ENCODE measurements around the gene SHTN1. TPM values are rescaled to one million over a fixed set of nuclear protein-coding genes. Genes with fewer than 3 reads are reported as not detected.

SHTN1 gene
- total and polyA plus RNA-seq, 2 of the 4 experiments (the other 2 are of a cell fraction) = 0.54 to 2.3 TPM

GRCh38 chr10:116850058-116850611 lies 154.9 kb downstream of the SHTN1 start:
- Histone ChIP-seq H2AFZ (replicated peaks; ENCODE audit: low read length, poor library complexity) (peak overlapping the region; percentile 93), H3K4me2 (ENCODE audit: low read depth, low read length) (peak overlapping the region; percentile 83; the same call in 1 of the 2 replicates), H3K23ac (ENCODE audit: low read depth, low read length) (no peak overlapping the region), H2AK5ac (ENCODE audit: low read depth, low read length) (no peak overlapping the region), H2BK15ac (ENCODE audit: low read depth, low read length) (no peak overlapping the region), H3K36me3 (ENCODE audit: control insufficient read depth, insufficient read depth, low read length) (no peaks in the 10 kb centered on the region), H3K27ac (ENCODE audit: insufficient read depth, low read length) (no peak overlapping the region), H3K56ac (ENCODE audit: extremely low read depth, insufficient read depth, low read length) (no peak overlapping the region), H4K8ac (ENCODE audit: low read depth in 2 of 2, low read length in 2 of 2) (peak overlapping the region; percentile 61 to 62; a peak in 3 of 4 replicates), H2BK5ac (ENCODE audit: low read depth, low read length, poor library complexity, severe bottlenecking) (no peak overlapping the region), H3K4me1 (ENCODE audit: control insufficient read depth, insufficient read depth, low read length) (peaks cover 3% of the 10 kb centered on the region; the same call in 1 of the 2 replicates), H3K9ac (ENCODE audit: low read depth, low read length) (peak overlapping the region; percentile 69), H3K14ac (replicated peaks; ENCODE audit: low read depth, low read length) (no peak overlapping the region), H3K4ac (ENCODE audit: low read depth, low read length) (no peak overlapping the region), H3K4me3 (ENCODE audit: insufficient read depth, low read depth, low read length) (peak overlapping the region; percentile 76), H3K18ac (ENCODE audit: low read depth, low read length) (no peak overlapping the region), H2BK20ac (ENCODE audit: low read depth, low read length) (no peak overlapping the region), H2BK120ac (ENCODE audit: low read depth, low read length) (no peak overlapping the region), H4K91ac (ENCODE audit: insufficient read depth, low read depth, low read length) (no peak overlapping the region), H3K79me1 (ENCODE audit: low read depth in 1 of 2, low read length in 2 of 2) (no peaks in the 10 kb centered on the region), H2AK9ac (replicated peaks; ENCODE audit: low read depth, low read length, poor library complexity) (no peak overlapping the region), H4K5ac (ENCODE audit: low read depth, low read length) (peak overlapping the region; percentile 73), H3K9me3 (ENCODE audit: control insufficient read depth, insufficient read depth, low read length) (no peaks in the 10 kb centered on the region), H3K27me3 (ENCODE audit: control insufficient read depth, insufficient read depth, low read length) (peaks cover 14% of the 10 kb centered on the region), H4K20me1 (ENCODE audit: insufficient read depth, low read length) (no peaks in the 10 kb centered on the region), H3K9me1 (ENCODE audit: insufficient read depth, low read length) (no peaks in the 10 kb centered on the region)
- POLR2A ChIA-PET (ENCODE audit: unreplicated experiment) = no interaction called here
- no TSS peak for BruUV-seq (replicated peaks)
- dilution Hi-C loops (cut with HindIII; ENCODE audit: low sequenced_read_pairs, unreplicated experiment) = no loop called here
- in situ Hi-C loops (cut with MboI; ENCODE audit: low sequenced_read_pairs) = no loop called here
- ATAC-seq (ENCODE audit: low read depth) (no peak), DNase-seq (no peak)
- intact Hi-C loops (cut with micrococcal nuclease) = no loop called here
- TF ChIP-seq MAFK (IDR thresholded peaks at IDR 0.05; ENCODE audit: low read depth, low read length) (no peak), NFE2L2 (IDR thresholded peaks at IDR 0.05; ENCODE audit: low read depth, low read length) (no peak), MXI1 (IDR thresholded peaks at IDR 0.05; ENCODE audit: borderline replicate concordance, low read depth, low read length) (no peak), RFX5 (IDR thresholded peaks at IDR 0.05; ENCODE audit: low read depth, low read length) (no peak), RCOR1 (IDR thresholded peaks at IDR 0.05; ENCODE audit: insufficient replicate concordance, low read length) (no peak), MAZ (IDR thresholded peaks at IDR 0.05; ENCODE audit: borderline replicate concordance, low read depth, low read length) (no peak), CHD1 (IDR thresholded peaks at IDR 0.05; ENCODE audit: low read depth, low read length) (no peak), RAD21 (IDR thresholded peaks at IDR 0.05; ENCODE audit: low read length) (no peak), BHLHE40 (IDR thresholded peaks at IDR 0.05; ENCODE audit: low read depth, low read length) (no peak), SMC3 (IDR thresholded peaks at IDR 0.05; ENCODE audit: low read depth, low read length) (no peak), FOS (IDR thresholded peaks at IDR 0.05; ENCODE audit: low read depth, low read length) (no peak), POLR2A (IDR thresholded peaks at IDR 0.05; ENCODE audit: low read depth, low read length) (no peak)
- TF ChIP-seq, protein P1, sequence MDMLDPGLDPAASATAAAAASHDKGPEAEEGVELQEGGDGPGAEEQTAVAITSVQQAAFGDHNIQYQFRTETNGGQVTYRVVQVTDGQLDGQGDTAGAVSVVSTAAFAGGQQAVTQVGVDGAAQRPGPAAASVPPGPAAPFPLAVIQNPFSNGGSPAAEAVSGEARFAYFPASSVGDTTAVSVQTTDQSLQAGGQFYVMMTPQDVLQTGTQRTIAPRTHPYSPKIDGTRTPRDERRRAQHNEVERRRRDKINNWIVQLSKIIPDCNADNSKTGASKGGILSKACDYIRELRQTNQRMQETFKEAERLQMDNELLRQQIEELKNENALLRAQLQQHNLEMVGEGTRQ (IDR thresholded peaks at IDR 0.05; ENCODE audit: low read depth, low read length) = no peak
- TF ChIP-seq, protein P2, sequence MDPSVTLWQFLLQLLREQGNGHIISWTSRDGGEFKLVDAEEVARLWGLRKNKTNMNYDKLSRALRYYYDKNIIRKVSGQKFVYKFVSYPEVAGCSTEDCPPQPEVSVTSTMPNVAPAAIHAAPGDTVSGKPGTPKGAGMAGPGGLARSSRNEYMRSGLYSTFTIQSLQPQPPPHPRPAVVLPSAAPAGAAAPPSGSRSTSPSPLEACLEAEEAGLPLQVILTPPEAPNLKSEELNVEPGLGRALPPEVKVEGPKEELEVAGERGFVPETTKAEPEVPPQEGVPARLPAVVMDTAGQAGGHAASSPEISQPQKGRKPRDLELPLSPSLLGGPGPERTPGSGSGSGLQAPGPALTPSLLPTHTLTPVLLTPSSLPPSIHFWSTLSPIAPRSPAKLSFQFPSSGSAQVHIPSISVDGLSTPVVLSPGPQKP (IDR thresholded peaks at IDR 0.05; ENCODE audit: borderline replicate concordance, low read depth, low read length) = no peak
- CTCF ChIA-PET = interaction anchor here (0.6 to 0.8 kb wide), 2 partner anchors 13 to 194 kb away, joined by 3 read pairs; no protein-coding TSS in a partner anchor
- WGBS, 2 experiments (ENCODE audit: extremely low coverage in 2 of 2, insufficient read length in 1 of 2) = no CpG with 5 or more reads among the region's 10 CpGs
